Measurements from ENCODE around the gene PRKCE. TPM values are rescaled to one million over a fixed set of nuclear protein-coding genes. Genes with fewer than 3 reads are reported as not detected.

Gene PRKCE
- total and polyA plus RNA-seq, 7 donors, result 3.0 to 21.9 (median 15.8) TPM

GRCh38 chr2:45813003-45813941 is 161.8 kb downstream of the PRKCE start:
- TF ChIP-seq EP300 (IDR thresholded peaks at IDR 0.05) (no peak), POLR2A (IDR thresholded peaks at IDR 0.05) (no peak), POLR2AphosphoS5 (IDR thresholded peaks at IDR 0.05) (peak in 1 of 4 donors; percentile 39)
- WGBS, 2 donors, result 84% methylated on average over 13 of the region's 13 CpGs
- DNase-seq, result peak; percentile 77
- no peak overlapping the region for H3K4me3 ChIP-seq
- H3K4me1 ChIP-seq, result peaks cover 0 to 84% (median 71%) of the 10 kb centered on the region in 4 donors
- intact Hi-C loops (cut with DNase I), result loop anchor here (5.0 kb wide), 1 partner anchor 41 kb away; no protein-coding TSS in a partner anchor
- H3K27me3 ChIP-seq, result no peaks in the 10 kb centered on the region
- H3K36me3 ChIP-seq, result no peaks in the 10 kb centered on the region
- H3K27ac ChIP-seq, result peak overlapping the region; percentile 39 to 87 (median 74)
- no peaks in the 10 kb centered on the region for H3K9me3 ChIP-seq

DNA sequence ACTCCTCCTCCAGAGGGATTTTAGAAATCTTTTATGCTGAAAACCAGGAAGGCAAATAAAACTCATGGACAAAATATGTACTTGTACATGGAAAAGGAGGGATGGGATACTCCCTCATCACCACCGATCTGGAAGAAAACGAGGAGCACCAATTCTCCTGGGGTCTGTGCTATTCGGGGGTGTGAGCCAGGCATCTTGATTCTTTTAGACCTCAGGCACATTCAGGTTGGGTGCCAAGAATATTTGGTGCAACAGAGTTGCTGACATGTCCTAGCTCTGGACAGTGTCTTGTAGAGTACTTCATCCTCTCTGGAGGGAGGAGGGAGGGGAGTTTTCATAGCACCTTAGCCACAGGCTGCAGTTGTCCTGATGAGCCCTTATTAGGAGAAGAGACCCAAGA is 163.0 kb downstream of the PRKCE start:
- H3K27ac ChIP-seq, result peak overlapping the region in 3 of 4 donors; percentile 66 to 87 (median 83)
- WGBS, 2 donors, result 90 to 96% methylated on average over 3 of the region's 3 CpGs
- peak; percentile 82 for DNase-seq
- no peaks in the 10 kb centered on the region for H3K36me3 ChIP-seq
- TF ChIP-seq POLR2A (IDR thresholded peaks at IDR 0.05), result no peak
- peak; percentile 84 to 95 (median 93) for TF ChIP-seq POLR2AphosphoS5 (IDR thresholded peaks at IDR 0.05)
- peak; percentile 19 to 74 (median 52) for TF ChIP-seq EP300 (IDR thresholded peaks at IDR 0.05)
- no peaks in the 10 kb centered on the region for H3K27me3 ChIP-seq
- intact Hi-C loops (cut with DNase I), result loop anchor here (5.0 kb wide), 1 partner anchor 42 kb away; no protein-coding TSS in a partner anchor
- H3K4me3 ChIP-seq, result no peak overlapping the region
- peaks cover 0 to 88% (median 73%) of the 10 kb centered on the region in 4 donors for H3K4me1 ChIP-seq
- H3K9me3 ChIP-seq, result no peaks in the 10 kb centered on the region

DNA sequence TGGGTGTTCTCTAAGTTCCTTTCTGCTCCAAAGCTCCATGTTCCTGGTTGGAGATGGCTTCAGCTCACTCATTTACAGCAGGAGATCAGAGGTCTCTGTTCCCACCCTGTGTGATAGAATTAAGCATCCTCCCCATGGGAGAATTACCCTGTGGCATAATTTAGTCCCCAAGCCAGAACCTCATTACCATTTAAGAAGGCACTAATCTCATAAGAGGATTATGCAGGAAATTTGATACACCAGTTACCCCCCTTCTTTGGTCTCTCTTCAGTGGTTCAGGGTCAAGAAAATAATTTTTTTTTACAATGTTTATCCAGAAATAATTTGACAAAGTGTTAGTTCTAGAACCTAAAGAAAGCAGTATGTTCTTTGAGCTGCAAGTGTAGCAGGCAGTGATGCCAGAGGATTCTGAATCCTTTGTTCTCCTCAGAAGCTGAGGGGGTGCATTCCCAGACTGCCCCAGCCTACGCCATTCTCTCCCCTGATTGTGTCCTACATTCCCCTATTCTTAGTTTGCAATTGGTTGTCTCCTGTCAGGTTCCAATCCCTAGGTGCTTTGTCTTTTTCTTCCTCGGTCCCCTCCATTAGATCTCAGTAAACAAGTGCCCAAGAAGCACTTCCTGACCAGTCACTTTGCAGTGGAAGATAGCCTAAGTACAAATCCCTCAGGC is 163.6 kb downstream of the PRKCE start:
- no peak for DNase-seq
- peaks cover 0 to 90% (median 73%) of the 10 kb centered on the region in 4 donors for H3K4me1 ChIP-seq
- no peaks in the 10 kb centered on the region for H3K27me3 ChIP-seq
- H3K4me3 ChIP-seq, result no peak overlapping the region
- H3K9me3 ChIP-seq, result no peaks in the 10 kb centered on the region
- TF ChIP-seq POLR2A (IDR thresholded peaks at IDR 0.05), result no peak
- TF ChIP-seq POLR2AphosphoS5 (IDR thresholded peaks at IDR 0.05), result no peak
- no peak for TF ChIP-seq EP300 (IDR thresholded peaks at IDR 0.05)
- no peak for TF ChIP-seq CTCF (IDR thresholded peaks at IDR 0.05)
- intact Hi-C loops (cut with DNase I), result loop anchor here (5.0 kb wide), 2 partner anchors 43 to 122 kb away; no protein-coding TSS in a partner anchor
- 82 to 90% methylated on average over 2 of the region's 2 CpGs for WGBS, 2 donors
- H3K36me3 ChIP-seq, result no peaks in the 10 kb centered on the region
- H3K27ac ChIP-seq, result peak overlapping the region in 3 of 4 donors; percentile 66 to 87 (median 83)

- intact Hi-C loops (cut with DNase I), result loop anchor here (5.0 kb wide), 1 partner anchor 121 kb away; no protein-coding TSS in a partner anchor
- Histone ChIP-seq H3K9me3 (no peaks in the 10 kb centered on the region), H3K4me3 (no peak overlapping the region), H3K36me3 (no peaks in the 10 kb centered on the region), H3K27ac (peak overlapping the region in 3 of 4 donors; percentile 66 to 87 (median 83)), H3K27me3 (no peaks in the 10 kb centered on the region), H3K4me1 (peaks cover 0 to 99% (median 83%) of the 10 kb centered on the region in 4 donors)
- WGBS, 2 donors, result 81 to 87% methylated on average over 2 of the region's 2 CpGs
- DNase-seq, result peak; percentile 76
- TF ChIP-seq POLR2AphosphoS5 (IDR thresholded peaks at IDR 0.05) (no peak), CTCF (IDR thresholded peaks at IDR 0.05) (no peak), EP300 (IDR thresholded peaks at IDR 0.05) (no peak), POLR2A (IDR thresholded peaks at IDR 0.05) (no peak)
These were observed 164.8 kb downstream of the PRKCE start for GRCh38 chr2:45816272-45816671.

DNA sequence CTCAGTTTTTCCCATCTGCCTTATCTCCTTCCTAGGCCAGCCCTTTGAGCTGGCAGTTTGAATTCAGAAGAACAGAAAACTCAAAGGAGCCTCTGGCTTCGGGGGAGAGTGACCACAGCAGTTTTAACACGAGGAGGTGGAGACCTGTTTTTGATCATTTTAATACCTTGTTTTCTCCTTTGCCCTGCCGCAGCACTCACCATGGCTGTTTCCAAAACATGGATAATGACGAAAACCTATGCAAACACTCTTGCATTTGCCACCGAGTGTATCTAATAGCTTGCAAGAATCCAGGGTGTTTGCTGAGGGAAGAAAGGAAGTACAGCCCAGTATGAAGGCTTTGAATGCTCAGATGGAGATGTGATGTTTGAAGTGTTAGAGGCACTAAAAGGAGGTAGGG is 167.1 kb downstream of the PRKCE start:
- 69 to 88% methylated on average over 5 of the region's 5 CpGs for WGBS, 2 donors
- Histone ChIP-seq H3K4me1 (peaks cover 0 to 99% (median 87%) of the 10 kb centered on the region in 4 donors), H3K4me3 (no peak overlapping the region), H3K27me3 (no peaks in the 10 kb centered on the region), H3K9me3 (no peaks in the 10 kb centered on the region), H3K36me3 (no peaks in the 10 kb centered on the region), H3K27ac (peak overlapping the region in 3 of 4 donors; percentile 51 to 87 (median 83))
- intact Hi-C loops (cut with DNase I), result loop anchor here (5.0 kb wide), 1 partner anchor 119 kb away; no protein-coding TSS in a partner anchor
- TF ChIP-seq POLR2A (IDR thresholded peaks at IDR 0.05) (no peak), EP300 (IDR thresholded peaks at IDR 0.05) (no peak), CTCF (IDR thresholded peaks at IDR 0.05) (no peak), POLR2AphosphoS5 (IDR thresholded peaks at IDR 0.05) (no peak)
- DNase-seq, result no peak

Data from sigmoid colon (tissue), 7 donors.